HG03342 (cell line): ENCODE results near the gene AGGF1.
"Not testable (repeated sequence)": the region's sequence is repeated elsewhere in the genome, so short reads cannot be mapped to it uniquely, and the experiment has no call there.

Experiments used
- ATAC-seq: cut with Tn5 transposase; IDR thresholded peaks from one replicate; pipeline ENCODE4 v1.9.1; 2021; ENCODE audit warnings: mild to moderate bottlenecking, moderate library complexity; ENCODE audit not compliant: unreplicated experiment

AGGF1 gene

GRCh38 chr5:77030097-77031071 is at the start of gene AGGF1:
TSS of gene AGGF1 (plus strand) at chr5:77030404. CDS start at chr5:77030767, 363 bp downstream.
- peak; percentile 99 for ATAC-seq

GRCh38 chr5:76980518-76981144 is 49.6 kb upstream of the AGGF1 start:
- no peak for ATAC-seq

GRCh38 chr5:76982450-76982849 is 47.8 kb upstream of the AGGF1 start:
- no peak for ATAC-seq

GRCh38 chr5:76983468-76983867 is 46.7 kb upstream of the AGGF1 start:
- no peak for ATAC-seq

- ATAC-seq: no peak
Measured at GRCh38 chr5:76986825-76987526, 43.2 kb upstream of the AGGF1 start.

GRCh38 chr5:76990899-76991459 is 39.2 kb upstream of the AGGF1 start:
- no peak for ATAC-seq

GRCh38 chr5:76993436-76993835 is 36.8 kb upstream of the AGGF1 start:
- not testable (repeated sequence) for ATAC-seq

GRCh38 chr5:76994337-76994736 is 35.9 kb upstream of the AGGF1 start:
- ATAC-seq: no peak

GRCh38 chr5:76998251-76998650 is 32.0 kb upstream of the AGGF1 start:
- ATAC-seq: not testable (repeated sequence)

- ATAC-seq: no peak
Measured at GRCh38 chr5:76999451-76999850, 30.8 kb upstream of the AGGF1 start.

- no peak for ATAC-seq
Measured at GRCh38 chr5:77003246-77003645, 27.0 kb upstream of the AGGF1 start.

GRCh38 chr5:77006124-77006523 is 24.1 kb upstream of the AGGF1 start:
- ATAC-seq: no peak

- no peak for ATAC-seq
Measured at GRCh38 chr5:77008413-77008812, 21.8 kb upstream of the AGGF1 start.

GRCh38 chr5:77010243-77010642 is 20.0 kb upstream of the AGGF1 start:
- no peak for ATAC-seq

GRCh38 chr5:77011498-77011897 is 18.7 kb upstream of the AGGF1 start:
- ATAC-seq: no peak

GRCh38 chr5:77012601-77013000 is 17.6 kb upstream of the AGGF1 start:
- ATAC-seq: no peak

- no peak for ATAC-seq
Measured at GRCh38 chr5:77015938-77016569, 14.2 kb upstream of the AGGF1 start.

GRCh38 chr5:77016962-77017361 is 13.2 kb upstream of the AGGF1 start:
- ATAC-seq: no peak

GRCh38 chr5:77017668-77018067 is 12.5 kb upstream of the AGGF1 start:
- no peak for ATAC-seq

GRCh38 chr5:77022511-77023417 is 7.4 kb upstream of the AGGF1 start:
- no peak for ATAC-seq
